Right atrium auricular region (tissue), 2 donors: ENCODE data around the gene TEAD1. TPM values are rescaled to one million over a fixed set of nuclear protein-coding genes. Genes with fewer than 3 reads are reported as not detected.

Experiments
- DNase-seq: peaks from one replicate; pipeline ENCODE4 v3.0.0-alpha.2; 2019; ENCODE audit warnings: low spot score
- H3K27ac ChIP-seq, 2 donors: fragments of 200-600 bp; sonication (generic); 1 replicate in 1 of 2; 2 replicates in 1 of 2; pipeline ENCODE4 v1.5.1; 2016 to 2019
- H3K27me3 ChIP-seq, 2 donors: fragments of 200-600 bp; sonication (generic); one replicate each; pipeline versions ENCODE4 v1.5.1 to v1.6.0; 2017 to 2019
- H3K36me3 ChIP-seq: fragments of 200-600 bp; sonication (generic); one replicate; pipeline ENCODE4 v1.5.1; 2016
- H3K4me1 ChIP-seq, 2 donors: fragments of 200-600 bp; sonication (generic); one replicate each; pipeline versions ENCODE4 v1.5.1 to v1.6.0; 2017 to 2019
- H3K4me3 ChIP-seq, 2 donors: fragments of 200-600 bp; sonication (generic); 1 replicate in 1 of 2; 2 replicates in 1 of 2; pipeline ENCODE4 v1.5.1; 2017 to 2019; ENCODE audit warnings: mild to moderate bottlenecking in 1 of 2, moderate library complexity in 1 of 2
- H3K9me3 ChIP-seq, 2 donors: fragments of 200-600 bp; sonication (generic); one replicate each; pipeline ENCODE4 v1.5.1; 2019
- CTCF ChIP-seq, 2 donors: fragments of 200-600 bp; sonication (generic); IDR thresholded peaks; one replicate each; pipeline ENCODE4 v1.5.1; 2019; ENCODE audit warnings: antibody characterized with exemption in 2 of 2
- total RNA-seq, 2 donors: library from RNA; depleted of rRNA; stranded (reverse); fragments of >200 nt; gene quantifications; one replicate each; pipeline ENCODE4 v1.1.0, GENCODE V29; 2016

The TEAD1 gene
- total RNA-seq, 2 donors from 2014 or later, result 73.8 to 99.8 TPM

DNA sequence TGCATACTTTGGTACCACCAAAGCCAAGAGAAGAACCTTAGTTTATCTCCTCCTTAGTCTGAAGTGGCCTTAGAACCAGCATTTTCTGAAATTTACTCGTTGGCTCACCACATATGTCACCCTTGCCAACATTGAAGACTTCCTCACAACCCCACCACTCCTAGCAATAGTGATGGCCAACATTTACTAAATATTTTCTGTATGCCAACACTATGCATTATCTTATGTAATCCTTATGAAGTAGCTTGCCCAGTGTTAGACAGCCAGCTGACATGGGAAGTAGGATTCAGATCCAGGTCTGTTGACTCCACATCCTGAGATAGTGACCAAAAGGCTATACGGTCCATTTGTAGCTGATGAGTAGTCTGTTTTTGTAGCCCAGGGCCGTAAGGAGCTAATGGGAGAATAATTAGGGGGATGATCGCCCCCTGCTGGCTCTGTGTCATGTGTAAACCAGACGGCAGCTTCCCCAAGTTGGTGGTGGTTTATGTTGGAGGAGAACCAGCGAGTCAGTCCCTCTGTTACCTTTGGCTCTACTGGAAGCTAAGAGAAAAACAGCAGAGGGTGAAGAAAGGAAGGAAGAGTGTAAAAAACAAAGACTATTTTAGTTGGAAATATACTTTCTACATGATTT, 214.4 kb downstream of the TEAD1 start:
- Histone ChIP-seq H3K27ac (peak overlapping the region; percentile 70 to 77), H3K27me3 (no peaks in the 10 kb centered on the region), H3K4me3 (no peak overlapping the region), H3K4me1 (peaks cover 0 to 34% of the 10 kb centered on the region in 2 donors), H3K9me3 (no peaks in the 10 kb centered on the region), H3K36me3 (no peaks in the 10 kb centered on the region)
- peak; percentile 48 to 83 for TF ChIP-seq CTCF (IDR thresholded peaks at IDR 0.05)
- DNase-seq, result peak; percentile 95

DNA sequence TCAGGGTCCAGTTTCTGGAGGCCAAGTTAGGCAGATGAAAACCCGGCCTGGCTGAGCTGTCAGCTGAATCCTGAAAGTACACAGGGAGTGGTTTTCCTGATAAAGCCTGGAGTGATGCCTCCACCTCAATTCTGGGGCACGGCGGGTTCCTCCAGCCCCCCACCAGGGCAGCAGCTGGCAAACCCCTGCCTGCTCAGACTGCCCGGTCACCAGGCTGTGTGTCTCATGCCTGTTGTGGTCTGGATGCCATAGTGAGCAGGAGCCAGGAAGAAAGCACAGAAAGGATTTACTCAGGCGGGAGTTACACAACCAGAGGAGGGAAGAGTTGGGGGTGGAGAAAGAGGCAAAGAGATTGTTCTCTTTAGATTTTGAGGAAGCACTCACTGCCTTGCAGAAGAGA, 215.0 kb downstream of the TEAD1 start:
- peak; percentile 75 for DNase-seq
- peaks cover 0 to 35% of the 10 kb centered on the region in 2 donors for H3K4me1 ChIP-seq
- H3K27ac ChIP-seq, result peak overlapping the region; percentile 70 to 77
- H3K9me3 ChIP-seq, result no peaks in the 10 kb centered on the region
- TF ChIP-seq CTCF (IDR thresholded peaks at IDR 0.05), result no peak
- no peak overlapping the region for H3K4me3 ChIP-seq
- no peaks in the 10 kb centered on the region for H3K27me3 ChIP-seq
- no peaks in the 10 kb centered on the region for H3K36me3 ChIP-seq

DNA sequence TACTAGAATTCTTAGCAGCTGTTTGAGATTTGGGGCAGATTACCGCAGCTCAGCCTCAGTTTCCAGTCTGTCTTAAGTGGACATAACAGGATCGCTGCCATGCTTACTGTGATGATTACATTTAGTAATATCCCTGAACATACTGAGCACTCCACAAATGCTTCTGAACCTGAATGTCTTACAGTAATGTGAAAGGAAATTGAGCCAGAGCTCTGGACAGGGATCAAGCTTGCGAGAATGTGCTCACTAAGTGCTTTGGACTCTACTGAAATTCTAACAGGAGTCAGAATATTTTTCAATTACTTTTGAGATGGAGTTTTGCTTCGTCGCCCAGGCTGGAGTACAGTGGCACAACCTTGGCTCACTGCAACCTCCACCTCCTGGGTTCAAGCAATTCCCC, 216.3 kb downstream of the TEAD1 start:
- no peak for DNase-seq
- Histone ChIP-seq H3K4me3 (no peak overlapping the region), H3K27ac (peak overlapping the region in 1 of 2 donors; percentile 77), H3K9me3 (no peaks in the 10 kb centered on the region), H3K36me3 (no peaks in the 10 kb centered on the region), H3K4me1 (peaks cover 0 to 29% of the 10 kb centered on the region in 2 donors), H3K27me3 (no peaks in the 10 kb centered on the region)
- TF ChIP-seq CTCF (IDR thresholded peaks at IDR 0.05), result no peak

GRCh38 chr11:12893787-12894672, 219.8 kb downstream of the TEAD1 start:
- Histone ChIP-seq H3K4me3 (no peak overlapping the region), H3K36me3 (no peaks in the 10 kb centered on the region), H3K27ac (no peak overlapping the region), H3K4me1 (peaks cover 0 to 38% of the 10 kb centered on the region in 2 donors), H3K9me3 (no peaks in the 10 kb centered on the region), H3K27me3 (no peaks in the 10 kb centered on the region)
- peak; percentile 92 to 95 for TF ChIP-seq CTCF (IDR thresholded peaks at IDR 0.05)
- peak; percentile 77 for DNase-seq

DNA sequence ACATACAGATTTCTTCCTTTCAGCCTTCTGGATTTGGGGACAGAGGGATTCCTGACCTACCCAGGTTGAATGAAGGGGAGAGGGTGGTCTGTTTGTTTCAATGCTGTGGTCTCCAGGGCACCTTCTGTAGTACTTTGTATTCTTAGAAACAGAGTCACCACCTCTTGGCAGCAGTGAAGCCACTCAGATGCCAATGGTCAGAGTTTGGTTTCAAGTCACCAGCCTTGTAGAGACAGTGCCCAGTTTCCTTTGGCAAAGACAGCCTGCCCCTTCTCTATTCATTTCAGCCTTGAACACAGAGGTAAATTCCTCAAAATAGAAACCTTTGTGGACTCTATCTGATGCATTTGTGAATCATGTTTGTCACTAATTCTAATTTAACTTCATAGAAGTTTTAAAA, 223.2 kb downstream of the TEAD1 start:
- TF ChIP-seq CTCF (IDR thresholded peaks at IDR 0.05), result no peak
- Histone ChIP-seq H3K36me3 (peaks cover 7% of the 10 kb centered on the region), H3K27ac (peak overlapping the region; percentile 72 to 88), H3K4me1 (peaks cover 0 to 44% of the 10 kb centered on the region in 2 donors), H3K9me3 (no peaks in the 10 kb centered on the region), H3K4me3 (no peak overlapping the region), H3K27me3 (no peaks in the 10 kb centered on the region)
- DNase-seq, result no peak
